ENCODE measurements around the gene ABI1. TPM values are rescaled to one million over a fixed set of nuclear protein-coding genes. Genes with fewer than 3 reads are reported as not detected.

ABI1 gene
- total and polyA plus RNA-seq, 2 of the 4 experiments (the other 2 are of a cell fraction): 49.6 to 71.3 TPM

DNA sequence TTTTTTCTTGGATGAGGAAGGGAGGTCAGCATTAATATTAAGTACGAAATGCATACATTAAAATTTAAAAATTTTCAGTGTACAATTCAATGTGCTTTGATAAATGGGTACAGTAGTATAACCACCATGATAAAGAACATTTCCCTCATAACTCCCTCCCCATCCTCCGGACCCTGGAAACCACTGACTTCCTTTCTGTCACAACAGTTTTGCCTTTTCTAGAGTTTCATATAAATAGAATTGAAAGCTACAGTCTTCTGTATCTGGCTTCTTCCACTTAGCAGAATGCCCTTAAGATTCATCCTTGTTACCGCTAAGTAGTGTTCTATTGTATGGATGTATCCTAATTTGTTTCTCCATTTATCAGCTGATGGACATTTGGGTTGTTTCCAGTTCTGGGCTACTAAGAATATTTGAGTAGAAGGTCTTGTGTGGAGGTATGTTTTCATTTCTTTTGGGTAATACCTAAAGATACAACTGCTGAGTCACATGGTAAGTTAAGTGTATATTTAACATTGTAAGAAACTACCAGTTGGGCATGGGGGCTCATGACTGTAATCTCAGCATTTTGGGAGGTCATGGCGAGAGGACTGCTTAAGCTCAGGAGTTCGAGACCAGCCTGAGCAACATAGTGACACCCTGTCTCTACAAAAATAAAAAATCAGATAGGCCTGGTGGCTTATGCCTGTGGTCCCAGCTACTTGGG, 30.8 kb downstream of the ABI1 start:
- no peak overlapping the region for H2BK120ac ChIP-seq (ENCODE audit: low read depth, low read length)
- no peak overlapping the region for H3K9ac ChIP-seq (ENCODE audit: low read depth, low read length)
- no peak overlapping the region for H2BK20ac ChIP-seq (ENCODE audit: low read depth, low read length)
- no peaks in the 10 kb centered on the region for H3K9me1 ChIP-seq (ENCODE audit: insufficient read depth, low read length)
- H3K79me1 ChIP-seq (ENCODE audit: low read depth in 1 of 2, low read length in 2 of 2): peaks cover 29 to 58% of the 10 kb centered on the region in 2 experiments
- no peaks in the 10 kb centered on the region for H3K4me1 ChIP-seq (ENCODE audit: control insufficient read depth, insufficient read depth, low read length)
- ChIA-PET POLR2A (ENCODE audit: unreplicated experiment) (no interaction called here), CTCF (no interaction called here)
- in situ Hi-C loops (cut with MboI; ENCODE audit: low sequenced_read_pairs) (no loop called here), dilution Hi-C loops (cut with HindIII; ENCODE audit: low sequenced_read_pairs, unreplicated experiment) (no loop called here), intact Hi-C loops (cut with micrococcal nuclease) (no loop called here)
- TF ChIP-seq CEBPB (IDR thresholded peaks at IDR 0.05; ENCODE audit: low read depth, low read length): no peak
- no peak for TF ChIP-seq POLR2A (IDR thresholded peaks at IDR 0.05; ENCODE audit: low read depth, low read length)
- no peak for TF ChIP-seq RFX5 (IDR thresholded peaks at IDR 0.05; ENCODE audit: low read depth, low read length)
- no peak for TF ChIP-seq RCOR1 (IDR thresholded peaks at IDR 0.05; ENCODE audit: insufficient replicate concordance, low read length)
- no peak for TF ChIP-seq FOS (IDR thresholded peaks at IDR 0.05; ENCODE audit: low read depth, low read length)
- TF ChIP-seq ELK1 (IDR thresholded peaks at IDR 0.05; ENCODE audit: borderline replicate concordance, low read depth, low read length): no peak
- TF ChIP-seq CHD1 (IDR thresholded peaks at IDR 0.05; ENCODE audit: low read depth, low read length): no peak
- TF ChIP-seq BHLHE40 (IDR thresholded peaks at IDR 0.05; ENCODE audit: low read depth, low read length): no peak
- no peak for TF ChIP-seq NFE2L2 (IDR thresholded peaks at IDR 0.05; ENCODE audit: low read depth, low read length)
- TF ChIP-seq MAZ (IDR thresholded peaks at IDR 0.05; ENCODE audit: borderline replicate concordance, low read depth, low read length): no peak
- TF ChIP-seq MAFK (IDR thresholded peaks at IDR 0.05; ENCODE audit: low read depth, low read length): no peak
- no peak for TF ChIP-seq RAD21 (IDR thresholded peaks at IDR 0.05; ENCODE audit: low read length)
- TF ChIP-seq CTCF (conservative IDR thresholded peaks at IDR 0.05; ENCODE audit: low read depth, low read length): no peak
- no peak for TF ChIP-seq USF2 (IDR thresholded peaks at IDR 0.05; ENCODE audit: low read depth, low read length)
- TF ChIP-seq MXI1 (IDR thresholded peaks at IDR 0.05; ENCODE audit: borderline replicate concordance, low read depth, low read length): no peak
- no peak for TF ChIP-seq SMC3 (IDR thresholded peaks at IDR 0.05; ENCODE audit: low read depth, low read length)
- no peaks in the 10 kb centered on the region for H3K36me3 ChIP-seq (ENCODE audit: control insufficient read depth, insufficient read depth, low read length)
- H3K4me2 ChIP-seq (ENCODE audit: low read depth, low read length): no peak overlapping the region
- no peak overlapping the region for H4K8ac ChIP-seq (ENCODE audit: low read depth in 2 of 2, low read length in 2 of 2)
- H4K91ac ChIP-seq (ENCODE audit: insufficient read depth, low read depth, low read length): no peak overlapping the region
- no peak overlapping the region for H3K27ac ChIP-seq (ENCODE audit: insufficient read depth, low read length)
- H3K9me3 ChIP-seq (ENCODE audit: control insufficient read depth, insufficient read depth, low read length): no peaks in the 10 kb centered on the region
- no peak overlapping the region for H3K18ac ChIP-seq (ENCODE audit: low read depth, low read length)
- no peak overlapping the region for H3K4ac ChIP-seq (ENCODE audit: low read depth, low read length)
- DNase-seq: no peak
- WGBS, 2 experiments (ENCODE audit: extremely low coverage in 2 of 2, insufficient read length in 1 of 2): no CpG with 5 or more reads among the region's 5 CpGs
- no peak overlapping the region for H3K4me3 ChIP-seq (ENCODE audit: insufficient read depth, low read depth, low read length)
- H2BK5ac ChIP-seq (ENCODE audit: low read depth, low read length, poor library complexity, severe bottlenecking): no peak overlapping the region
- H2AFZ ChIP-seq (replicated peaks; ENCODE audit: low read length, poor library complexity): no peak overlapping the region
- no peak overlapping the region for H2BK15ac ChIP-seq (ENCODE audit: low read depth, low read length)
- no TSS peak for BruUV-seq (replicated peaks)
- H3K14ac ChIP-seq (replicated peaks; ENCODE audit: low read depth, low read length): no peak overlapping the region
- no peaks in the 10 kb centered on the region for H3K27me3 ChIP-seq (ENCODE audit: control insufficient read depth, insufficient read depth, low read length)
- no peak for ATAC-seq (ENCODE audit: low read depth)
- no peak overlapping the region for H2AK9ac ChIP-seq (replicated peaks; ENCODE audit: low read depth, low read length, poor library complexity)
- no peak overlapping the region for H4K5ac ChIP-seq (ENCODE audit: low read depth, low read length)
- H2AK5ac ChIP-seq (ENCODE audit: low read depth, low read length): no peak overlapping the region
- H4K20me1 ChIP-seq (ENCODE audit: insufficient read depth, low read length): peaks cover 34% of the 10 kb centered on the region
- no peak overlapping the region for H3K56ac ChIP-seq (ENCODE audit: extremely low read depth, insufficient read depth, low read length)
- no peak overlapping the region for H3K23ac ChIP-seq (ENCODE audit: low read depth, low read length)
